LNCAP (cell line): ENCODE data around the gene SDC3.

Source experiments
- CTCF ChIP-seq: fragments of 450-650 bp; IDR thresholded peaks from 2 replicates; pipeline ENCODE4 v1.5.1; 2017; ENCODE audit warnings: mild to moderate bottlenecking

Gene SDC3

DNA sequence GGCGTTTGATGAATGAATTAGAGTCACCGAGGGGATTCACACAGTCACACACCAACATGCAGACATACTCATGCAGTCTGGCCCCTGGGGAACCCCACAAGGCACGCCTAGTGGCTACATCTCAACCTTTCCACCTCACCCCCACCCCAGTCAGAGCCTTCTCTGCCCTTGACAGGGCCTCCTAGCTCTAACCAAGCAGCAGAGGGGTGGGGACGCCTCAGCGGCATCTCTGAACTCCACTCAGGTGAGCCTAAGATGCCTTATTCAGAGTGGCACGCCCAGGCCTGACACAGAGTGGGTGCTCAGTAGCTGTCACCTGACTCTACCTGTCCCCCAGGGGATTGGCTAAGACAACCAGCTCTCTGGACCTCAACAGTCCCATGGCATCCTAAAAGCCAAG lies 3.7 kb upstream of the SDC3 start:
- no peak for TF ChIP-seq CTCF

DNA sequence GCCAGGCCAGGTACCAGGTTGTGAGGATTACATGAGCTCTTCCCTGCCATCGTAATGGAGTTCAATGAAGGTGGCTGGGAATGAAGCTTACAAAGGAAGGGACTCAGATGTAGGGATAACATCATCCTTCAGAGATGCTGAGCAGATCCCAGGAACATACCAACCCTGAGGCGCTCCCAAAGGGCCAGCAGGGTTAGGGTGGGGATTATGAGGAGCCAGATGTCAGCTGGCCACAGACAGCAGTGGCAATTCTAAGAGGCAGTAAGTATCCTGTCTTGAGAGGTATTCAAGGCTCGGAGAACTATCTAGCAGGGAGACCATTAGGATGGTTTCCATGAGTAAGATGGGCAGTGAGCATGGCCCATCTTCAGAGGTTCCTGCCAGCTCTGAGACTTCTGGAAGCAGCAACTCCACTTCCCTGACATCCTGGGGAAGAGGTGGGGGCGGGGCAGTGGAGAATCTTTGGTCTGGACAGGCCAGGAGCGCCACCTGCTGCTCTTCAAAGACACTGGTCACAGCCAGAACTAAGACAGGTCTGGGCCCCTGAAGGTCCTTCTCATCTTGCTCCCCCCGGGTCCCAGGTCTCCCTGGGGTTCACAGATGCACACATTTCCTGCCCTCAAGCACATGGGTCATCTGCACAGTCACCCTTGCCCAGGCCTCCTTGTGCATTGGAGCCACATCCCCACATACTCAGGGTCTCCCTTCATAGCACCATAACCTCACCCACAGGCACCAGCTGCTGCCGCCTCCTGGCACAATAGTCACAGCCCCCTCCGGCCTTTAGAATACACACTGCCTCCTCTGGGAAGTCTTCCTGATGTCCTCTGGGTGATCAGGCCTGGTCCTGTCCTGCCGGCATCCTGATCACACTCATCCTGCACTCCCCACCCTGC lies 2.7 kb upstream of the SDC3 start:
- TF ChIP-seq CTCF, result peak; percentile 82

- no peak for TF ChIP-seq CTCF
Measured at GRCh38 chr1:30909365-30910068, 959 bp upstream of the SDC3 start.

- no peak for TF ChIP-seq CTCF
Measured at GRCh38 chr1:30908316-30908695, 252 bp downstream of the SDC3 start.

GRCh38 chr1:30907481-30908315 lies 860 bp downstream of the SDC3 start:
- no peak for TF ChIP-seq CTCF

- TF ChIP-seq CTCF, result no peak
Measured at GRCh38 chr1:30906631-30907441, 1.7 kb downstream of the SDC3 start.
